ACC112 (cell line): ENCODE measurements around the gene CFAP97D2.
"Not testable (repeated sequence)": the region's sequence is repeated elsewhere in the genome, so short reads cannot be mapped to it uniquely, and the experiment has no call there.

Source experiments
- H2AFZ ChIP-seq: fragments of 200-600 bp; sonication (generic); one replicate; pipeline ENCODE4 v1.6.0; 2017; ENCODE audit warnings: antibody characterized with exemption, low read length; ENCODE audit not compliant: unreplicated experiment
- H3K27ac ChIP-seq: fragments of 200-600 bp; sonication (generic); 2 replicates; pipeline ENCODE4 v1.5.1; 2014; ENCODE audit warnings: low read depth, mild to moderate bottlenecking, antibody characterized with exemption, low read length, moderate library complexity
- H3K27me3 ChIP-seq: fragments of 200-600 bp; sonication (generic); 2 replicates; pipeline ENCODE4 v1.6.1; 2014; ENCODE audit warnings: mild to moderate bottlenecking, antibody characterized with exemption, low read length, moderate library complexity, mixed read lengths; ENCODE audit not compliant: insufficient read depth
- H3K36me3 ChIP-seq: fragments of 200-600 bp; sonication (generic); 2 replicates; pipeline ENCODE4 v1.6.1; 2016; ENCODE audit warnings: mild to moderate bottlenecking, antibody characterized with exemption, low read length, moderate library complexity, mixed read lengths; ENCODE audit not compliant: insufficient read depth
- H3K4me1 ChIP-seq: fragments of 200-600 bp; sonication (generic); one replicate; pipeline ENCODE4 v1.6.1; 2016; ENCODE audit warnings: low read length, mixed read lengths; ENCODE audit not compliant: insufficient read depth, unreplicated experiment, control insufficient read depth
- H3K4me3 ChIP-seq: fragments of 200-600 bp; sonication (generic); 2 replicates; pipeline ENCODE4 v1.5.1; 2014; ENCODE audit warnings: mild to moderate bottlenecking, low read depth, low read length
- H3K79me2 ChIP-seq: fragments of 200-600 bp; sonication (generic); one replicate; pipeline ENCODE4 v1.6.0; 2016; ENCODE audit warnings: low read length; ENCODE audit not compliant: control insufficient read depth, unreplicated experiment, insufficient read depth

The CFAP97D2 gene

DNA sequence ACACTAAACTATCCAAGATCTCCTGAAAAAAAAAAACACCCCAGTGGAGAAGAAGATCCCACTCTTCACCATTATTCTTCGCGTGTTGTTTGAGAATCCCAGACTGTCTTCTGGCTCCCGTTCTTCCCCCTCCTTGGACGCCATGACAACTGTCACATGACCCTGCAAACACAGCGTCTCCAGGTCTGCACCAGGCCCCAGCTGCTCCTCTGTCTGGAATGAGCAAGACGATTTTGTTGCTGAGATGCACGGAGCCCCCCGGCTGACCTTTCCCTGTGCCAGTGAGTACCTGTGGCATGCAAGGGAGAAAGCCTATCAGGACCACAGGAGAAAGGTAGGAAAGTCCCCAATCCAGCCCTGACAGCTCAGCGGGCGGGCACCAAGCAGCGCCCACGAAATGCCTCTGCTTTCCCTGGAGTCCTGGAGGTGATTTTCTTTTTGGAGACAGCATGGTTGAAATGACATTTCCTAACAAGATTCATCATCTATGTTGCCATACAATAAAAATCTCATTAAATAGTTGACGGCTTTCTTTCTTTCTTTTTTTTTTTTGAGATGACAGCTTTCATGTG is at the start of gene CFAP97D2:
TSS of gene CFAP97D2 (plus strand) at position 171 of the 572 bp plus-strand sequence. CDS start at position 245, 74 bp downstream.
- H3K4me3 ChIP-seq: no peak within 1 kb of the TSS
- H2AFZ ChIP-seq: no peak within 1 kb of the TSS
- H3K27ac ChIP-seq: no peak within 1 kb of the TSS
- H3K4me1 ChIP-seq: no peaks in the 10 kb centered on the region
- H3K27me3 ChIP-seq: peaks cover 14% of the 10 kb centered on the region
- H3K36me3 ChIP-seq: no peaks in the 10 kb centered on the region
- no peaks in the 10 kb centered on the region for H3K79me2 ChIP-seq

DNA sequence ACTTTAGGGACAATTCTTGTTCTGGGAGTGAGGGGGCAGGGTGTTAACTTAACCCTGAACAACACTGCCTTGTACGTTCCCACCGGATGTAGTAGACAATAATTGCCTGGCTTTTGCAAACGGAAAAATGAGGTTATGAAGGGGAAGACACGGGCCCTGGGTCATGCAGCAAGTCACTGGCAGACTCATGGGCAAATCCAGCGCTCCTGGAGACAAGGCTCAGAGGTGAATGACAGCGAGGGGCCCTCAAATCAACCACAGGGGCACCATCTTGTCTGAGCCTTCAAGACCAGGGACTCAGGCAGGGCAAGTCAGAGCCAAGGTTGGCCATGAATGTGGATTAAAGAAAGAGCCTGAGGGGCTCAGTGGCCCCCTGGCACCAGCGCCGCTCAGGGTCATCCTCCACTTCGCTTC is 49.4 kb upstream of the CFAP97D2 start:
- H3K4me1 ChIP-seq: peaks cover 26% of the 10 kb centered on the region
- H3K27me3 ChIP-seq: no peaks in the 10 kb centered on the region
- peak overlapping the region; percentile 93 for H3K4me3 ChIP-seq
- peaks cover 73% of the 10 kb centered on the region for H3K79me2 ChIP-seq
- no peaks in the 10 kb centered on the region for H3K36me3 ChIP-seq
- no peak overlapping the region for H2AFZ ChIP-seq
- H3K27ac ChIP-seq: peak overlapping the region; percentile 89

DNA sequence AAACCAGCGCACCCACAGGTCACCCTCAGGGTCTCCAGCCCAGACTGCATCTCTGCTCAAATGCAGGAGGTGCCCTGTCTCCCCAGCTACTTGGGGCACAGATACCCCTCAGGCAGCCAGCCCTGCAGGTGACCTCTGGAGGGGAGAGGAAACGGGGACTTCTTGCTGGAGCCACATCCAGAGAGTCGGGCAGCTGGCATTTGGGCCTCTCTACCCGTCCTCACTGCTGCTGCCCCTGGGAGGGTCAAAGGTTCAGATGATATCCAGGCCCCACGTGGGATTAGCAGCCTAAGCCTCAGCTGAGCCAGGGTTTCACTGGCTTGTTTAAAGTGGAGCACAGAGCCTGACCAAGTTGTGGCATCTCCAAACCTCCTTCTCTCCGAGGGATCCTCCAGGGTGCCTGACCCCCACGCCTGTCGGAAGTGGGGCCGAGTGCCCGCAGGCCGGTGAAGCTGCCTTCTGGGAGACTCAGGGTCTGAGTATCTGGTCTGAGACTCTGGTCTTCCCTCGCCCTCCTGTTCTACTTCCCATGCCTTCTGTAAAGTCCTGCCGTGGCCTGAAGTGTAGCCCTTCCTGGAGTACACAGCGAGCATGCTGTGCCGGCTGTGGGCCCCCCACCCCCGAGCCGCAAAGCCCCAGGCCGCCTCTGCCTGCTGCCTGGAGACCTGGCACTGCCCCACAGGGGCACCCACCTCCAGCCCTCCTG is 48.8 kb upstream of the CFAP97D2 start:
- Histone ChIP-seq H3K27ac (peak overlapping the region; percentile 89), H3K36me3 (no peaks in the 10 kb centered on the region), H2AFZ (no peak overlapping the region), H3K4me1 (peaks cover 26% of the 10 kb centered on the region), H3K4me3 (peak overlapping the region; percentile 93), H3K27me3 (no peaks in the 10 kb centered on the region), H3K79me2 (peaks cover 67% of the 10 kb centered on the region)

DNA sequence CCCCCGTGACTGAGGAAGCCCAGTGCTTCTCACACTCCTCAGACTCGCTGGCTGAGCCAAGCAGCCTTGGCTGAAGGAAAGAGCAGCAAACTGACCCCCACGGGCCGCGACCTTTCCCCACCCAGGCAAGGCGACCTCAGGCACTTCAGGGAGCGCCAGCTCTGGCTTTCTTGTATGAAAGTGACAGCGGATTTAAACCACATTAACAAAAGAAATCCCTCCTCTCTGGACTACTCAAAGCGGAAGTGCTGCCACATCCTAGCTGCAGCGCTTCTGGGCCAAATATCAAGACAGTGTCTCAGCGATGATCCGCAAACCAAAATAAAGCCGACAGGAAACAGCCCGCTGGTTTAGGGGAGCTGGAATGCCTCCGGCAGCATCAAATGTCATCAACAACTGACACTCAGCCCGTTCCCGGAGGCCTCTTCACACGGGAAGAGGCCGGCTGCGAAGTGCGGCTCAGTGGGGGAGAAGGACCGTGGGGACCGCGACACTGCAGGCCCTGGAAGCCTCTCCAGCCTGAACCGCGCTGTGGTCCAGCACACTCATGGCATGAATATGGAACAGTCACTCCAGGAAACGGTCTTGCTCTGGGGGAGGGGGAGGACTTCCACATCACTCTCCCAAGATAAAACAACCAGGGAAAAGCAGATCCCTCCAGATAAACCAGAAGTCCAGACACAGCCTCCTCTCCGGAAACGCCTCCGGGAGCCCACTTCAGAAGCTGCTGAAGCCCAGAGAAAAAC is 48.0 kb upstream of the CFAP97D2 start:
- peak overlapping the region; percentile 28 for H2AFZ ChIP-seq
- peak overlapping the region; percentile 89 for H3K27ac ChIP-seq
- H3K79me2 ChIP-seq: peaks cover 62% of the 10 kb centered on the region
- peak overlapping the region; percentile 93 for H3K4me3 ChIP-seq
- H3K4me1 ChIP-seq: peaks cover 26% of the 10 kb centered on the region
- no peaks in the 10 kb centered on the region for H3K27me3 ChIP-seq
- H3K36me3 ChIP-seq: no peaks in the 10 kb centered on the region

DNA sequence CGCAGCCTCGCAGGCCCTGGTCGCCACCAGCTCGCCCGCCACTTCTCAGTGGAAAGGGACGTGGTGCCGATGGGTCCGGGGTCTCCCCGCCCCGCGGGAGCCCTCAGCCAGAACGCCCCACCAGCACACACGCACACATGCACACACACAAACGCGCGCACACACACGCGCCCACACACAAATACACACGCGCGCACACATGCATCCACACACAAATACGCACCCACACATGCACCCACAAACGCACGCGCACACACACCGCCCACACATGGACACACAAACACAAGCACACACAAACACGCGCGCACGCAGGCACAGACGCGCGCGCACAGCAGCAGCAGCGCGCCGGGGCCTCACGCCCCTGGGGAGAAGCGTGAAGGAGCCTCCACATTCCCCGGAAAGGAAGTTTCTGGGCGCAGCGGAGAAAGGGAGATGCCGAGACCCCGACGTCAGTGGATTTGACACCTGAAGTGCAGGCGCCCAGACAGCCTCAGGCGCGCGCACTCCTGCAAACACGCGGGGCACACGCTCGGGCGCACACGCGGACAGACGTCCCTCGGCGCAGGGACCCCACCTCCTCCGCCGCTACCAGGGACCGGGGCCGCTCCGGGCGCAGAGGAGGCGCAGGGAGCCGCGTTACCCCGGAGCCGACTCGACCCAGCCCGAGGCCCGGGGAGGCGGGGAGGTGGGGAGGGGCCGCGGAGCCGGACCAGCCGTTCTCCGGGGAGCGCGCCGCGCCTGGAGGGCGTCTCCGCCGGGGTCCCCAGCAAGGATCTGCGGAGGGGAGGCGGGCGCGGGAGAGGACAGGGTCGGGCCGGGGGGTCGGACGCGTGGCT is 47.3 kb upstream of the CFAP97D2 start:
- no peaks in the 10 kb centered on the region for H3K27me3 ChIP-seq
- peak overlapping the region; percentile 31 for H2AFZ ChIP-seq
- peak overlapping the region; percentile 93 for H3K4me3 ChIP-seq
- peaks cover 54% of the 10 kb centered on the region for H3K79me2 ChIP-seq
- H3K27ac ChIP-seq: peak overlapping the region; percentile 89
- peaks cover 26% of the 10 kb centered on the region for H3K4me1 ChIP-seq
- no peaks in the 10 kb centered on the region for H3K36me3 ChIP-seq

DNA sequence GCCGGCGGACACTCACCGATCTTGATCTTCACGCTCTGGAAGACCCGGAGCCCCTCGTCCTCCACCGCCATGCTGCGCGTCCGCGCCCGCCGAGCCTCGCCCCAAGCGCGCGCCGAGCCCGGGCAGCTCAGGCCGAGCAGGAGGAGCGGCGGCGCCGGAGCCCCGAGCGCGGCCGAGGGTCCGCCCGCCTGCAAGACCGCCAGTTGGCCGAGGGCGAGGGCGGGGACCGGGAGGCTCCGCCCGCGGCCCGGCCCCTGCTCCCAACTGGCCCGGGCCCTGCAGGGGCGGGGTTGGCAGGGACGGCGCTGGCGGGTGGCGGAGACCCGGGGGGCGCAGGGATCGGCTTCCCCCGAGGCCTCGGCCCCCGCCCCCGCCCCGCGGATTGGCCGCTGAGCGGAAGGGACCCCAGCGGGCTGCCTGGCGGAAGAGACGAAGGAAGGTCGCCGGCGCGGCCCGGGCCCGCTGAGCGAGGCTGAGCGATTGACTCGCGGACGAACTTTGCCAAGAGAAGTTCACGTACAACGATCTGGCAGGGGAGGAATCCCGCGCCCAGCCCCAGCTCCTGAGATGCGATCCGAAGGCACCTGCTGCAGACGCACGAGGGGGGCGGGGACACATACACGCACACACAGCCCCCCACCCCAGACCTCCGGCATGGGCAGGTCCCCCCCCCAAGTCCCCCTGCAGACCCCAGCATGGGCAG is 46.5 kb upstream of the CFAP97D2 start, which contains the start of gene RASA3:
TSS of gene RASA3 (minus strand) at position 205 of the 703 bp plus-strand sequence. CDS start at position 71, 134 bp downstream.
- no peaks in the 10 kb centered on the region for H3K36me3 ChIP-seq
- peaks cover 21% of the 10 kb centered on the region for H3K4me1 ChIP-seq
- no peaks in the 10 kb centered on the region for H3K27me3 ChIP-seq
- peak within 1 kb of the TSS; percentile 93 for H3K4me3 ChIP-seq
- peak within 1 kb of the TSS; percentile 31 for H2AFZ ChIP-seq
- peaks cover 46% of the 10 kb centered on the region for H3K79me2 ChIP-seq
- H3K27ac ChIP-seq: peak within 1 kb of the TSS; percentile 89

DNA sequence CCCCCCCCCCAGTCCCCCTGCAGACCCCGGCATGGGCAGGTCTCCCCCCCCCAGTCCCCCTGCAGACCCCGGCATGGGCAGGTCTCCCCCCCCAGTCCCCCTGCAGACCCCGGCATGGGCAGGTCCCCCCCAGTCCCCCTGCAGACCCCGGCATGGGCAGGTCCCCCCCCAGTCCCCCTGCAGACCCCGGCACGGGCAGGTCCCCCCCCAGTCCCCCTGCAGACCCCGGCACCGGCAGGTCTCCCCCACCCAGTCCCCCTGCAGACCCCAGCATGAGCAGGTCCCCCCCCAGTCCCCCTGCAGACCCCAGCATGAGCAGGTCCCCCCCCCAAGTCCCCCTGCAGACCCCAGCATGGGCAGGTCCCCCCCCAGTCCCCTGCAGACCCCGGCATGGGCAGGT is 45.9 kb upstream of the CFAP97D2 start:
- H3K4me1 ChIP-seq: peaks cover 18% of the 10 kb centered on the region

DNA sequence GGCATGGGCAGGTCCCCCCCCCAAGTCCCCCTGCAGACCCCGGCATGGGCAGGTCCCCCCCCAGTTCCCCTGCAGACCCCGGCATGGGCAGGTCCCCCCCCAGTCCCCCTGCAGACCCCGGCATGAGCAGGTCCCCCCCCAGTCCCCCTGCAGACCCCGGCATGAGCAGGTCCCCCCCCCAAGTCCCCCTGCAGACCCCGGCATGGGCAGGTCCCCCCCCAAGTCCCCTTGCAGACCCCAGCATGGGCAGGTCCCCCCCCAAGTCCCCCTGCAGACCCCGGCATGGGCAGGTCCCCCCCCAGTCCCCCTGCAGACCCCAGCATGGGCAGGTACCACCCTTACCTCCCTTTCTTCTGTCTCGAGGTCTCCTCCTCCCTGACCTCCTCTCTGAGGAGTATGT is 45.5 kb upstream of the CFAP97D2 start:
- not testable (repeated sequence) for H2AFZ ChIP-seq, H3K27ac ChIP-seq, H3K36me3 ChIP-seq, H3K4me3 ChIP-seq, H3K27me3 ChIP-seq
- Histone ChIP-seq H3K79me2 (peaks cover 37% of the 10 kb centered on the region), H3K4me1 (peaks cover 16% of the 10 kb centered on the region)

More for the DNA sequence above, 45.9 kb upstream of the CFAP97D2 start:
- not testable (repeated sequence) for H2AFZ ChIP-seq, H3K27me3 ChIP-seq, H3K27ac ChIP-seq, H3K4me3 ChIP-seq, H3K36me3 ChIP-seq
- peaks cover 41% of the 10 kb centered on the region for H3K79me2 ChIP-seq

DNA sequence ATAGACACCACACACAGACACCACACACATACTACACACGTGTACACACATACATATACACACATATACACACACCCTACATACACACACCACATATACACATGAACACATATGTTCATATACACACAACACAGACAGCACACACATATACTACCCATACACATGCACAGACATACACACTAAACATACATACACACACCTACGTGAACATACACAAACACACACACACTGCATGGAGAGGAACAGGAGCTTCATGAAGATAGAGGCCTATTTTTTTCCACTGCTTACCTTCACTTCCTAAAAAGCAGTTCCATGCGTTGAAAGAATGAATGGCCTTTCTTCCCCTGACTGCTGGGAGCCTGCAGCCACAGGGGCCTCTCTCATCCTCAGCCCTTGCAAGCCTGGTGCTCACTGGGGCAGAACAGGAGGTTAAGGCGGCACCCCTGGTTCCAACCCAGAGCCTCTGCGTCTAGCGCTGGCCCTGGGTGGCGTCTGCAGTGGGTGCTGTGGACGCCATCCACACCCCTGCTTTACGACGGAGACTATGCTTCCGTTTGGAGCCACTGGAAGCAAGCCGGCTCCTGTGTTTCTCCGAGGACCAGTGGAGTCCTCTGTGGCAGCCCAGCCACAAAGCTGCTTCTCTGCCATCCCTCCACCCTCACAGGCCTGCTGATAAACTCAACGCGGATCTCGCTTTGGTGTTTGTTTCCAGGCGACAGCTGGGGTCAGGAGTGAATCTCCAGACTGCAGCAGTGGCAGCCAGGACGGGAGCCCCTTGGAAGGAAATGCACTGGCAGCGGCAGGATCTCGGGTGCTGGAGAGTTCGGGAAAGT is 44.7 kb upstream of the CFAP97D2 start:
- Histone ChIP-seq H3K27ac (no peak overlapping the region), H3K36me3 (no peaks in the 10 kb centered on the region), H3K27me3 (no peaks in the 10 kb centered on the region), H3K79me2 (peaks cover 29% of the 10 kb centered on the region), H3K4me1 (peaks cover 13% of the 10 kb centered on the region), H2AFZ (no peak overlapping the region), H3K4me3 (no peak overlapping the region)
